CD4-positive, alpha-beta T cell (primary cell): Measurements from ENCODE around the gene PPP1R15A. TPM values are rescaled to one million over a fixed set of nuclear protein-coding genes. Genes with fewer than 3 reads are reported as not detected.
A peak's percentile ranks its signal among the peaks of the same experiment; 100 is the strongest.
"Not testable (repeated sequence)": the region's sequence is repeated elsewhere in the genome, so short reads cannot be mapped to it uniquely, and the experiment has no call there.

ENCODE experiments used
- ATAC-seq: fragments of 200-7000 bp; cut with Tn5 transposase; one replicate; pipeline ENCODE4 v1.10.0; 2022; ENCODE audit warnings: mild to moderate bottlenecking; ENCODE audit not compliant: poor library complexity
- CTCF ChIA-PET: fragments of 350-600 bp; sonication (Branson Sonifier 250); formaldehyde crosslinking; loops from one replicate; lab custom pipeline; 2021; ENCODE audit warnings: antibody characterized with exemption, inconsistent platforms; lab: Charles Lee
- POLR2A ChIA-PET: fragments of 350-600 bp; sonication (Branson Sonifier 250); formaldehyde crosslinking; loops from one replicate; lab custom pipeline; 2021; ENCODE audit warnings: antibody characterized with exemption, inconsistent platforms; lab: Charles Lee
- DNase-seq, 14 experiments: peaks; one replicate each; pipeline ENCODE4 v3.0.0-alpha.2; 2013 to 2020; ENCODE audit warnings: mixed read lengths in 2 of 14
- H3K27ac ChIP-seq, 2 donors: one replicate each; pipeline versions ENCODE4 v1.5.1 to v1.7.0; 2013; ENCODE audit warnings: low read length in 2 of 2, low read depth in 1 of 2, mild to moderate bottlenecking in 1 of 2
- H3K27me3 ChIP-seq, 2 experiments: 1 replicate in 1 of 2; 2 replicates in 1 of 2; pipeline versions ENCODE4 v1.6.1 to v1.7.0; 2013; ENCODE audit warnings: low read length in 2 of 2, control low read depth in 1 of 2, mild to moderate bottlenecking in 1 of 2, moderate library complexity in 1 of 2; ENCODE audit not compliant: insufficient read depth in 2 of 2, control insufficient read depth in 1 of 2
- H3K36me3 ChIP-seq: one replicate; pipeline ENCODE4 v1.6.1; 2013; ENCODE audit warnings: low read length, control low read depth; ENCODE audit not compliant: insufficient read depth
- H3K4me1 ChIP-seq: one replicate; pipeline ENCODE4 v1.6.1; 2013; ENCODE audit warnings: low read length, control low read depth; ENCODE audit not compliant: insufficient read depth
- H3K4me3 ChIP-seq: one replicate; pipeline ENCODE4 v1.5.1; 2013; ENCODE audit warnings: mild to moderate bottlenecking, low read length, moderate library complexity
- H3K9me3 ChIP-seq, 2 experiments: 1 replicate in 1 of 2; 2 replicates in 1 of 2; pipeline versions ENCODE4 v1.6.1 to v1.7.0; 2013; ENCODE audit warnings: low read length in 2 of 2, mild to moderate bottlenecking in 2 of 2, control low read depth in 1 of 2, moderate library complexity in 1 of 2; ENCODE audit not compliant: control insufficient read depth in 1 of 2, insufficient read depth in 1 of 2
- H3K27ac Mint-ChIP-seq: one replicate; pipeline ENCODE4 v1.8.0; 2020; ENCODE audit warnings: mixed read lengths
- H3K27me3 Mint-ChIP-seq: one replicate; pipeline ENCODE4 v1.8.0; 2021; ENCODE audit warnings: mixed read lengths
- H3K36me3 Mint-ChIP-seq: one replicate; pipeline ENCODE4 v1.8.0; 2021; ENCODE audit warnings: low read depth, mixed read lengths
- H3K4me1 Mint-ChIP-seq: one replicate; pipeline ENCODE4 v1.8.0; 2021; ENCODE audit warnings: low read depth, mixed read lengths
- H3K4me3 Mint-ChIP-seq: one replicate; pipeline ENCODE4 v1.8.0; 2020; ENCODE audit warnings: mild to moderate bottlenecking, mixed read lengths
- H3K9me3 Mint-ChIP-seq: one replicate; pipeline ENCODE4 v1.8.0; 2020; ENCODE audit warnings: mixed read lengths
- CTCF ChIP-seq: fragments of 200-600 bp; IDR thresholded peaks from one replicate; pipeline ENCODE4 v1.8.0; 2022; ENCODE audit warnings: antibody characterized with exemption, mild to moderate bottlenecking
- intact Hi-C, 2 experiments: fragments of 100-400 bp; cut with DNase I in 1 of 2; cut with micrococcal nuclease in 1 of 2; formaldehyde crosslinking; loops; one replicate each; pipeline versions ENCODE4 v1.15.1 to v1.9.0; 2023 to 2025; cut with DNase I, micrococcal nuclease
- total RNA-seq, 174 experiments: library from RNA in 2 of 174; stranded (reverse) in 2 of 174; gene quantifications; one replicate each; pipeline ENCODE4 v1.2.3 and lab custom pipeline; 2021 to 2026

Gene PPP1R15A
- total RNA-seq, 2 experiments from 2014 or later, result 569 to 584 TPM

- Histone ChIP-seq H3K9me3 (no peaks in the 10 kb centered on the region), H3K27me3 (peaks cover 10 to 21% of the 10 kb centered on the region in 2 experiments), H3K4me3 (no peak overlapping the region), H3K27ac (no peak overlapping the region), H3K36me3 (peaks cover 5% of the 10 kb centered on the region), H3K4me1 (peaks cover 44% of the 10 kb centered on the region)
- H3K27me3 Mint-ChIP-seq, result peaks cover 28% of the 10 kb centered on the region
- peaks cover 36% of the 10 kb centered on the region for H3K4me1 Mint-ChIP-seq
- ChIA-PET POLR2A (interaction anchor here (0.7 to 1.0 kb wide), 2 partner anchors 57 kb away, joined by 3 to 4 read pairs; partner anchors contain the start of gene BAX), CTCF (no interaction called here)
- H3K9me3 Mint-ChIP-seq, result no peaks in the 10 kb centered on the region
- intact Hi-C loops, result no loop called here
- DNase-seq (no peak), ATAC-seq (no peak)
- H3K36me3 Mint-ChIP-seq, result peaks cover 19% of the 10 kb centered on the region
- H3K4me3 Mint-ChIP-seq, result peak overlapping the region; percentile 7
- no peak overlapping the region for H3K27ac Mint-ChIP-seq
- TF ChIP-seq CTCF, result no peak
Measured at GRCh38 chr19:48897181-48897580, 25.0 kb downstream of the PPP1R15A start.

- peak overlapping the region in 1 of 2 donors; percentile 65 for H3K27ac ChIP-seq
- DNase-seq, H3K9me3 ChIP-seq, ATAC-seq, H3K9me3 Mint-ChIP-seq, intact Hi-C loops: not testable (repeated sequence)
- peaks cover 41% of the 10 kb centered on the region for H3K4me1 Mint-ChIP-seq
- peaks cover 11% of the 10 kb centered on the region for H3K27me3 Mint-ChIP-seq
- POLR2A ChIA-PET, result interaction anchor here (1.0 to 3.2 kb wide), 9 partner anchors 18 to 94 kb away, joined by 3 to 55 read pairs (median 5); partner anchors contain the start of genes DHDH, FTL, GYS1 and PPP1R15A
- peaks cover 30% of the 10 kb centered on the region for H3K36me3 Mint-ChIP-seq
- peak overlapping the region; percentile 92 for H3K4me3 ChIP-seq
- H3K4me1 ChIP-seq, result peaks cover 51% of the 10 kb centered on the region
- H3K27ac Mint-ChIP-seq, result peak overlapping the region; percentile 88
- H3K27me3 ChIP-seq, result peaks cover 9 to 15% of the 10 kb centered on the region in 2 experiments
- H3K36me3 ChIP-seq, result peaks cover 13% of the 10 kb centered on the region
- peak overlapping the region; percentile 69 for H3K4me3 Mint-ChIP-seq
- CTCF ChIA-PET, result interaction anchor here (0.6 to 2.6 kb wide), 5 partner anchors 33 to 262 kb away, joined by 3 to 13 read pairs (median 4); partner anchors contain the start of genes DBP, GYS1 and RUVBL2
Measured at GRCh38 chr19:48899386-48899749, 27.1 kb downstream of the PPP1R15A start.

GRCh38 chr19:48899781-48900476, 27.7 kb downstream of the PPP1R15A start, which contains the start of gene NUCB1:
Gene NUCB1, plus strand, starts transcription at chr19:48900312. Its CDS starts 485 bp downstream, at chr19:48900797.
- peaks cover 35% of the 10 kb centered on the region for H3K36me3 Mint-ChIP-seq
- Histone ChIP-seq H3K4me3 (peak within 1 kb of the TSS; percentile 92), H3K4me1 (peaks cover 51% of the 10 kb centered on the region), H3K9me3 (no peaks in the 10 kb centered on the region), H3K27me3 (peaks cover 3 to 10% of the 10 kb centered on the region in 2 experiments), H3K36me3 (peaks cover 17% of the 10 kb centered on the region), H3K27ac (peak within 1 kb of the TSS; percentile 65 to 72)
- H3K9me3 Mint-ChIP-seq, result no peaks in the 10 kb centered on the region
- peak within 1 kb of the TSS; percentile 88 for H3K27ac Mint-ChIP-seq
- intact Hi-C loops, result loop anchor here (1.0 to 5.0 kb wide), 5 partner anchors 21 to 65 kb away; partner anchors contain the start of genes DHDH (in 1 of the 2) and FTL (in 1 of the 2)
- H3K4me3 Mint-ChIP-seq, result peak within 1 kb of the TSS; percentile 95
- ATAC-seq (peak; percentile 93), DNase-seq (peak; percentile 96 to 99 (median 99))
- ChIA-PET POLR2A (interaction anchor here (1.0 to 3.2 kb wide), 9 partner anchors 19 to 94 kb away, joined by 3 to 55 read pairs (median 5); partner anchors contain the start of genes DHDH, FTL, GYS1 and PPP1R15A), CTCF (interaction anchor here (0.6 to 2.6 kb wide), 7 partner anchors 26 to 263 kb away, joined by 3 to 13 read pairs (median 3); partner anchors contain the start of genes DBP, GYS1 and RUVBL2)
- no peak for TF ChIP-seq CTCF
- peaks cover 37% of the 10 kb centered on the region for H3K4me1 Mint-ChIP-seq
- peaks cover 6% of the 10 kb centered on the region for H3K27me3 Mint-ChIP-seq
